GM18519 (cell line): ENCODE results near the gene CDH3.

Source experiments
- ATAC-seq: cut with Tn5 transposase; IDR thresholded peaks from one replicate; pipeline ENCODE4 v1.9.1; 2021; ENCODE audit warnings: mild to moderate bottlenecking, moderate library complexity; ENCODE audit not compliant: unreplicated experiment, low FRiP score

CDH3 gene

GRCh38 chr16:68646953-68647659, 2.0 kb downstream of the CDH3 start:
- no peak for ATAC-seq

- ATAC-seq: no peak
Observed at GRCh38 chr16:68651136-68651535, 6.0 kb downstream of the CDH3 start.

GRCh38 chr16:68652659-68653058, 7.5 kb downstream of the CDH3 start:
- no peak for ATAC-seq

- ATAC-seq: no peak
Observed at GRCh38 chr16:68655806-68656205, 10.7 kb downstream of the CDH3 start.

- ATAC-seq: no peak
Observed at GRCh38 chr16:68656751-68657150, 11.6 kb downstream of the CDH3 start.

- no peak for ATAC-seq
Observed at GRCh38 chr16:68658341-68658973, 13.3 kb downstream of the CDH3 start.

GRCh38 chr16:68658974-68659360, 13.9 kb downstream of the CDH3 start:
- ATAC-seq: no peak

- no peak for ATAC-seq
Observed at GRCh38 chr16:68659412-68660358, 14.6 kb downstream of the CDH3 start.

- ATAC-seq: no peak
Observed at GRCh38 chr16:68660359-68660795, 15.3 kb downstream of the CDH3 start.

- no peak for ATAC-seq
Observed at GRCh38 chr16:68662035-68662434, 16.9 kb downstream of the CDH3 start.

GRCh38 chr16:68664297-68664696, 19.2 kb downstream of the CDH3 start:
- ATAC-seq: no peak

GRCh38 chr16:68665501-68665900, 20.4 kb downstream of the CDH3 start:
- ATAC-seq: no peak

GRCh38 chr16:68668266-68668665, 23.2 kb downstream of the CDH3 start:
- peak; percentile 47 for ATAC-seq

- ATAC-seq: no peak
Observed at GRCh38 chr16:68676113-68676860, 31.2 kb downstream of the CDH3 start.

GRCh38 chr16:68681038-68681437, 35.9 kb downstream of the CDH3 start:
- ATAC-seq: no peak

GRCh38 chr16:68685685-68686478, 40.8 kb downstream of the CDH3 start:
- no peak for ATAC-seq

- ATAC-seq: no peak
Observed at GRCh38 chr16:68686905-68687304, 41.8 kb downstream of the CDH3 start.

- ATAC-seq: no peak
Observed at GRCh38 chr16:68689921-68690320, 44.8 kb downstream of the CDH3 start.

GRCh38 chr16:68695575-68695974, 50.5 kb downstream of the CDH3 start:
- ATAC-seq: no peak

- ATAC-seq: no peak
Observed at GRCh38 chr16:68696514-68696913, 51.4 kb downstream of the CDH3 start.
